HG03439 (cell line): Measurements from ENCODE around the gene FSD2.

ENCODE experiments used
- ATAC-seq: cut with Tn5 transposase; IDR thresholded peaks from one replicate; pipeline ENCODE4 v1.9.1; 2021; ENCODE audit warnings: mild to moderate bottlenecking, moderate library complexity; ENCODE audit not compliant: unreplicated experiment

Gene FSD2, protein sequence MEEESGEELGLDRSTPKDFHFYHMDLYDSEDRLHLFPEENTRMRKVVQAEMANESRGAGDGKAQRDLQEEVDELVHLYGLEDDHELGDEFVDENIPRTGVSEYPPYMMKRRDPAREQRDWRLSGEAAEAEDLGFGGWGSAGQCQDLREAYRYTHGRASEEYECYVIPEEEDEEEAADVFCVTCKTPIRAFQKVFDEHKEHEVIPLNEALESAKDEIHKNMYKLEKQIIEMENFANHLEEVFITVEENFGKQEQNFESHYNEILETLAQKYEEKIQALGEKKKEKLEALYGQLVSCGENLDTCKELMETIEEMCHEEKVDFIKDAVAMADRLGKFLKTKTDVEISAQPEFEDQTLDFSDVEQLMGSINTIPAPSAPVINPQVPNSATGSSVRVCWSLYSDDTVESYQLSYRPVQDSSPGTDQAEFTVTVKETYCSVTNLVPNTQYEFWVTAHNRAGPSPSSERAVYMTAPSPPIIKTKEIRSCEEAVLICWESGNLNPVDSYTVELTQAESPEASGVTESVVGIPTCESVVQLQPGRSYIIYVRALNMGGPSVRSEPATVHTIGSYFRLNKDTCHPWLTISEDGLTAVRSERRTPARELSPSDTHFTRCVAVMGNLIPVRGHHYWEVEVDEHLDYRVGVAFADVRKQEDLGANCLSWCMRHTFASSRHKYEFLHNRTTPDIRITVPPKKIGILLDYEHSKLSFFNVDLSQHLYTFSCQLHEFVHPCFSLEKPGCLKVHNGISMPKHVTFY

DNA sequence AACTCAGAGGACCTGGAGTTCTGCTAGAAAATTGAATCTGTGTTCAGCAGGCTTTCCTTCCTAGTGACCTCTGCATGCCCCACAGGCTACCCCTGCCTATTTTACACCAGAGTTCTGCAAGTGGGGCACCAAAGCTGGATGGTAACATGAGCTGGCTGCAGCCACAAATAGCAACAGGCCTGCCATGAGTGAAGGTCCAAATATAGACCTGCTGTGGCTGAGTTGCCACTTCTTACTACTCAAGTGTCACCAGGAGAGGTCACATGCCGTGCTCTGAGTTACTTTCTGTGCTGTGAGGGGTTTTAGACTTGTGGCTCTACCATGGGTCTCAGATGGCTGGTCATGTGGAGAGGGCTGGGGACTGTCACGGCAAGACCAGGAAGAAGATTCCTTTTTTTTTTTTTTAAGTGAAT is at the start of gene FSD2:
Gene FSD2, minus strand, starts transcription at position 76 of the 413 bp plus-strand sequence. CDS start 18,679 bp downstream, outside the sequence.
- ATAC-seq: peak; percentile 34

DNA sequence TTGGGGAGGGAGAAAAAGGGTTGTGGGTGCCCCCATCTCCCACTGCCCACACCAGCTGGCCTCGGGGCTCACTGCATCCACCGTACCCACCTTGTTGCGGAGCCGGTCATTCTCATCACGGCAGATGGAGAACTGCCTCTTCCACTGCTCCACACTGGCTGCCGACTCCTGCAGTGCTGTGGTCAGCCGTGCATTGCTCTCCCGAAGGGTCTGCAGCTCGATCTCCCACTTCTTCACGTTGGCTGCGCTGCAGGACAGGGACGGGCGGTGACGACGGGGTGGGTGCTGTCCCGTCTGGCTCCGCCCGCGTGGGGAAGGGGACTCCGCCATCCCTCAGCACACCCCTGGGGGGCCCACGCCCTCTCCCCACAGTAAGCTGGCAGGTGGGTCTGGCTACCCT is 48.7 kb upstream of the FSD2 start:
- no peak for ATAC-seq

DNA sequence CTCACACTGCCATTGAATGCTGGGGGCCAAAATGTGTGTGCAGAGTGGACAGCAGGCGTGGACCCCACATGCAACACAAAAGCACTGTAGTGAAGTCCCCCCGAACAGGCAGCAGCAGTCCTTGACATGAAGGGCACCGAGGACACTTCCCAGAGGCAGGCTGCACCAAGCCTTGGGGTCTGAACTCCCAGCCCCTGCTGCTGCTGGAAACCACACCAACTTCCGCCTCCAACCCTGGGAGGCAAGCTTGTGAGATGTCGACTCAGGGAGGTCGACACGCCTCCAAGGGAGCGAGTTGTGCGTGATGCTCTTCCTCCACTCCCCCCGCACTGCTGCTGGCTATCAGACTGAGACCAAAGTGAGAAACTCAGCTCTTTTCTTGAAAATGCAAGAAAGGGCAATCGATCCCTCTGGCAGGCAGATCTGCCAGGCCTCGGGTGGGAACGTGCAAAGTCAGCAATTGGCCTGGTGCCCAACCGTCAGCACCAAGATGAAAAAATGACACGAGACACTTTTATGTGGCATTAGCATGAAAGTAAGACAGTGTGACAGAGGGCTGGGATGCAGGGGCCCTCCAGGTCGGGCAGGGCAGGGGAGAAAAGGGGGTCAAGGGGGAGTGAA is 47.2 kb upstream of the FSD2 start:
- no peak for ATAC-seq

DNA sequence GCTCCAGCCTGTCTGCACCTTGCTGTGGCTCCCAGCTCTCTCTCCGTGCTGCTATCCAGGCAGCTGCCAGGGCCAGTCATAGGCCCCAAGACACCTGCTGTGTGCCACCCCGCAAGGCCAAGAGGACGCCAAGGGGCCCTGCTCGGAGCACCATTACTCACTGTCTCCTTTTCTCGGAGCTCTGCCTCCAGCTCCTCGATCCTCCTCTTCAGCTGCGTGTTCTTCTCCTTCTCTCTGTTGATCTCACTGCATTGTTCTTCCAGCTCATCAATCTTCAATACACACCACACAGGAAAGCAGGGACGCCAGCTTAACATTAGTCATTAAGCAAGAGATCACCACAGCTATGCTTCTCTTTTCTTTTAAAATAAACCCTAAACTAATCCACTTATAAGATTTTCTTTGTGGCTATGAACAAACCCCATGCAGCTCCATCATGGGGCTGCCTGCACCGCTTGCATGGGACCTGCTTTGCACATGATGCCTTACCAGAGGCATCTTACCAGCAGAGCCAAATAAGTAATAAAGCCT is 46.2 kb upstream of the FSD2 start:
- no peak for ATAC-seq

DNA sequence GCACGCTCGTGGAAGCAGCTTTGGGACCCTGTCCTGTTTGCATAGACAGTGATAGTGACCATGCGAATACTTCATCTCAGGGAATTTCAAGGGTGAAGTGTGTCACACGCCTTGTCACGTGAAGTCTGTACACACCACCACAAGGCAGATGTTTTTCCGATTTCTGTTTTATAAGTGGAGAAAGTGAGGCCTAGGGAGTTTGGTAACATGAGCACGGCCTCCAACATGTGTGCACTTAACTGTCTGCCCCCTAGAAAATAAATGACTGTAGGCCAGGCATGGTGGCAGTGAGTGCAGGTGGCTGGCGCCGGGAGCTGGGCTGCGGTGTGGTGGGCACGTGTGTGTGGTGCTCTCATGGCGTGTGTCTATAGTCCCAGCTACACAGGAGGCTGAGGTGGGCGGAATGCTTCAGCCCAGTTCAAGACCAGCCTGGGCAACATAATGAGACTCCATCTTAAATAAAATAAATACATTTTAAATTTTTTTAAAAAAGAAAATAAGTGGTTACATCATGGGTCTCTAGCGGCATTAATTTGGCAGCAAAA is 45.5 kb upstream of the FSD2 start:
- ATAC-seq: no peak

DNA sequence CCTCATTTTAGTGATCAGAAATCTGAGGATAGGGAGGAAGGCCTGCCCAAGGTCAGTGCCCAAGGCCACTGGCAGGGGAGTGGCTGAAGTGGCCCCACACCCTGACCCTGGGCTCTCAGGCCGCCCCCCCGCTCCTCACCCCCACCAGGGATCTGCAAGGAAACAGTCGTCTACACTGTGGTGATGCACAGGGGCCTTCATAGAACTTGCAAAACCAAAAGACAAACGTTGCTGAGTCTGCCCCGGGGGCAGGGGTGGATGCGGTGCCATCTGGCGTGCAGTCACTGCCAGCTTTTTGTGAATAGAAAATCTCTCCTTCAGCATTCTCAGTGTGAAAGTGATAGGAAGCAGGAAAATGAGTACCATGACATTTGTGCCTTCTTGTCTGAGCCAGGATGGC is 44.9 kb upstream of the FSD2 start:
- no peak for ATAC-seq

DNA sequence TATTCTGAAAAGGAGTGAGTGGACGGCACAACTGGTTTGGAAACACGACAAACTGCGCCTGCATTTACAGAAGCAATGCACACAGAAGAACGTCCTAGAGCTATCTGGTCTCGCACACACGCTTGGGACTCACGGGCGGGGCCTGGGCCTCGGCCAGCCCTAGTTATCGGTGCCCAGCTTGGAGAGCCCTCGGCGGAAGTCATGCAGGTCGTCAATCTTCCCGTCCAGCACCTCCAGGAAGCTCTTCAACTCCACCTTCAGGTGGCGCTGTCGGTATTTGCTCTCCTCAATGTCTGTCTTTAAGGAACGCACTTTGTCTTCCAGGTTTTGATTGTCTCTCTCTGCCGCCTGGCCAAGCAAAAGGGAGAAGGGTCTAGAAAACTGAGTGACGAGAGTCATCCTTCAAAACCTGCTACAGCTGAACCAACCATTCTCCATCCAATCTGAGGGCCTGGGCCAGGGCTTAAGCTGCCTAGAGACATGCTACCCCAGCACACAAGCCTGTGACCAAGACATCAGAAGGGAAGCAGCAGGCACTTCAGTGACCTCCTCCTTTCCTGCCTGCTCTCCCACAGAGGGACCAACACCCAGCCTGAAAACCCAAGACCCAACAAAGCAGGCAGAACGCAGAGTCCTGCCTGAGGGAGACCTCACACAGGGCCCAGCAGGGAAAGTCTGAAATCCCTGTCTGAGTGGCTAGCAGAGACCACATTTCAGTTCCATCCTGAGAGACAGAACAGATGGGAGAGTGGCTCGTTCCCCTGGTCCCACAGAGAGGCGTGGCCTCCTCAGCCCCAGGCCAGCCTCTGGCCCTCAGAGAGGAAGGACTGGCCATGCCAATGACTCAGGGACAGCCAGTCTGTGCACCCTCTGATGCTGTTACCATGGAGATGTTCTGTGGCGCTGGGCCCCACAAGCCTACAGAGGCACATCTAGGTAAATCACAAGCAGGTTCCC is 44.0 kb upstream of the FSD2 start:
- ATAC-seq: peak; percentile 47

DNA sequence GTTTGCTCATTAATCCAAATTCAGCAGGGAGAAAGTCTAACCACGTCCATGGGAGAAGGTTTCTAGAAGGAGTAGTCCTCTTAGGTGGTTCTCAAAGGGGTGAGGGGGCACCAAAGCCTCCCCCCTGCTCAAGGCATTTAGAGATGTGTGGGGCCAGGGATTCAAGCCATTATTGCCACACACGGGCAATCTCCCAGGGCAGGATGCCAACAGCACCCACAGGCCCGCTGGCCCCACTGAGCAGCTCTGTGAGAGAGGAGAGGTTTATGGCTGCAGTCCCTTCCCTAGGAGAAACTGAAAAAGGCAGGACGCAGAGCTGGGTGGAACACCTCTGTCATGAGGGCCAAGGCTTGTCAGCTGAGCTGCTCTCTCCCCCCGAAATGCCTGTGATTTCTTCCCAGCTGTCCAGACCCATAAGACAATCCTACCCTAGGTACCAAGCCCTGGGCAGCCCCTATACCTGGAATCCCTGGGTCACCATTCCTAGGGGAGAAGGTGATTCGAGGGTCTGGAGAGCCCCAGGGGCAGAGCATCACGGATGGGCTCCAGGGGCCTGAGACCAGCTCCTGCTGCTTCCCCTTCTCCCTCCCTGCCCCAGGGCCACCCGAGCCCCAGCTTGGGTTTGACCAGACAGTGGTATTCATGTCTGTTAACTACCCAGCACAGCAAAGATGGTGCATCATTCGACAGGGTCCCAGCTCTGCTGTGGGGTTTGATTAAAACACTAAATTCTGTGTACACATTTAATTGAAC is 42.5 kb upstream of the FSD2 start:
- ATAC-seq: no peak

DNA sequence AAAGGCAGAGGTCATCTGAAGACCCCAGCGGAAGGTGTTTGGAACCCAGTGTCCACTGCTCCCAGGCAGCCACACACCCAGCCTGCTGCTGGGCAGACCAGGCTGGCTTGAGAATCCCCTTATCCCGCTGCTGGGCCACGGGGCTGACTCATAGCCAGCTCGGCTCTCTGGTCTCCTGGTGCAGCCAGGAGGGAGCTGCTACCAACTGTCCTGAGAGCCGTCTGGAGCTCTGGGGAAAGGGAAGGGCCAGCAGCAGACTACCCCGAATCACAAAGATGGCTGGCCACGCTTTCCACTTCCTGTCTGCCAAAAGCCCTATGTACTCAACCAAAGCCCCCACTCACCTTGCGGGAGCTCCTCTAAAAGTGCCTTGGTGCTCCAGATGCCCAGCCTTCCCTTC is 41.8 kb upstream of the FSD2 start:
- no peak for ATAC-seq

DNA sequence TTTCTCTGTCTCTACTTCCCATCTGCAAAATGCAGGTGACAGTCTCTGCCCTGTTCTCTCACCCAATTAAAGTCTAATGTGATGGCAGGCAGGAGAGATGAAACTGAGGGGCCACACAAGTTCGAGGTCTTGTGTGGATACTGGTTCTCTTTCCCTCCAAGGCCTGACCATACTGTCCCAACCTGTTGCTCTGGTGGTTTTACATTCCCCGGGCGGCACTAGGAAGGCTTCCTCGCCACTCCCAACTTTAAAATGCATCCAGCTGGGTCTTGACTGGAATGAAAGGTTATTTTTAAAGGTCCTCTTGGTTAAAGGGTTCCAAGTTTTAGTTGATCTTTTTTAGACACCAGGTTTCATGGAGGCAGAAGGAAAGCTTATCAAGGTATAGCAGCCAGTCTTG is 40.8 kb upstream of the FSD2 start:
- ATAC-seq: no peak

DNA sequence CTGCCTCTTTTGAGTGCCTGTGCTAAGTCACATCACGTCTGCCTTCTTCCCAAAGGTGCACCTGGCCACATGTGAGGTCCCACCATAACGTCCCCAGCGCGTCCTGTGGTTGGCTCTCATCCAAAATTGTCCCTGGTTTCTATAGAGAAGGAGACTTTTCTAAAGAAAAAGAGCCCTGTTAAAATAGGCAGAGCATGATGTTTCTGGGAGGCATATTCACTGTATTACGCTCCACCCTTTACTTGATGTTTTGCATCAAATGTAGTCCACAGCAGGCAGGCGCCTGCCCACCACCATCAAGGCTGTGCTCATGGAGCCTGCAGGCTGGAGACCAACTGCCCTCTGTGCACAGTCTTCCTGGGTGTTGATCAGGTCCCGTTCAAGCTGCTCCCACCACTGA is 39.8 kb upstream of the FSD2 start:
- no peak for ATAC-seq

DNA sequence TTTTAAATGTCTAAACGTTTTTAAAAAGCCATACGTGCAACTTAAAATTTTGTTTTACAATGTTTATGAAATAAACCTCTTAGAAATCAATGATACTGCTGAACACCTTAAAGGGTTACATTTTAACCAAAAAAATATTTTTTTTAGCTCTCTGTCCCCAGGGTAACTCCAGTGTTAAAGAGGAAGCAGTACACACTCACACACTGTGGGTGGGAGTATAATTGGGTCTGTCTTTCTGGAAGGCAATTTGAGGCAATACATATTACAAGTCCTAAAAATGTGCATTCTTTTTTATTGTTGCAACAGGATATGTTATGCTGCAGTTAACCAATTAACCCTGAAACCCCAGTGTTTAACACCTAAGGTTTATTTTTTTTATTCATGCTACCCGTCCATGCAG is 37.7 kb upstream of the FSD2 start:
- no peak for ATAC-seq

DNA sequence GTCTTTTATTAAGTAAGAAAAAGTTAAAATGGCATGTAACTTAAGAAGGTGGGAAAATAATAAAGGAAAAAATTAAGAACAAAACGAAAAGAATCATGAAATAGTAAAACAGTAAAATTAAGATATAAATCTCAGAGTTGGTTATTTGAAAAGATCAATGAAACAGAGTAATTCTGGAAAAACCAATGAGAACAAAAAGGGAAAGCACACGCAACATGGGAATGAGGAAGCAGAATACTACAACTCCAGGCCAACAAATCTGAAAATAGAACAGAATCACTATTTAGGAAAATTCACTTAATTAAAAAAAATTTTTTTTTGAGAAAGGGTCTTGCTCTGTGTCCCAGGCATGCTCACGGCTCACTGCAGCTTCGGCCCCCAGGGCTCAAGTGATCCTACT is 34.3 kb upstream of the FSD2 start:
- no peak for ATAC-seq

DNA sequence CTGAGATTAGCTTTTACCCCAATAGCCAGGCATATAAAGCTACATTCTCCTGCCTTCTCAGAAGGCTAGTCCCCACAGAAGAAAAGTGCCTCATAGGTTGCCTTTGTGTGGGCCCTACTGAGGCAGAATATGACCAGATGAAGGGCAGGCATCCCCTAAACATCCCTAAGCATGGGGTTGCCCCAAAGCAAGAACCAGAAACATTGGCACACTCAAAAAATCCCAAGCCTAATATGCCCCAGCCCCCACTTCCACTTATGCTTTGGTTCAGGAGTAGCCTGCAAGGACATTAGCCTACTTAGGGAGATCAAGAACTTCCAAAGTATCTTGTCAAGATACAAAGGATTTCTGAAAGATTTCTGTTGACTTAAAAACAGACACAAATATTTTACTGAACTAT is 33.3 kb upstream of the FSD2 start:
- no peak for ATAC-seq

DNA sequence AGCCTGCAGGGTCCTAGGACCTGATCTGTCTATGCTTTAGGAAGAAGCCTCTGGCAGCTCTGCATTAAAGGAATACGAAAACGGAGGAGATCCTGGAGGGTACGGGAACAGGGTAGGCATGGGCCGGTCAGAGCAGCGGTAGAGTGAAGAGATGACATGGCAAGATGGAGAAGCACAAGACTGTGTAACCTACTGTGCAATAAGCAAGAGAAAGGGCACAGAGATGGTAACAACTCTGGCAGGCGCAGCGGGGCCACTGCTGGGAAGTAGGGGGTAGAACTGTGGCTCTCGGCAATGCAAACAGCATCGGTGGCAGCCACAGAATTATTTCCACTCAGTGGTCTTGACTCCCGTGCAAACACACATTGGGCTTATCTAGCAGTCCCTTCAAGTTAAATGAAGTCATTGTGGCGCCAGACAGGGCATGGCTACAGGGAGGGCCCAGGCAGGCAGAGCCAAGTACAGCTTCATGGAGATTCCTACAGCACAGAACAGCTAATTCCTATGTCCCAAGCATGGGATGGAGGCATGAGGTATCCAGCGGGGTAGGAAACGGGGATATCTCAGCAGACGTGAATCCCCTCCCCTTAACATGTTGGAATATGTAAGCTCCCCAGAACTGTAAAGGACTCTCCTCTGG is 32.3 kb upstream of the FSD2 start:
- no peak for ATAC-seq

DNA sequence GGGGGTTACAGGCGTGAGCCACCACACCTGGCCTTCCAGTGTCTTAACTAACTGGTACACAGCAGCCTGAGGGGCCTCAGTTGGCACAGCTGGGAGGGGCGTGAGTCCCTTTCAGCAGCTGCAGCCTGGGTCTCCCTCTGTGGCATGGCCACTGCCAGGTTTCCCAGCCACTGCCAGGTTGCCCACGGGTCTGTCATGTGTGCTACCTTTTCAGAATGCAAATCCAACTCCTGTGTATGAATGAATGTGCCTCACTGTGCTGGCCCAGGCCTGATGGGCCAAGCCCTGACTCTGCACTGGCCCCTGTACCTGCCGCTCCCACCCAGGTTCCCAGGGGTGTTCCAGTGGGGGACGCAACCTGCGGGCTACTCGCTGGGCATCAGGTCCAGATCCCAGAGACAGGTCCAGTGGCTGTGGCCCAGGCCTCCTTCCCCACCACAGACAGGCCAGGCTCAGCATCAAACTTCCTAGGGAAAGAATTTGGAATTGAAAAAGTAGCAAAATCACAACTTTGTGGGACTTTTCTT is 29.6 kb upstream of the FSD2 start:
- no peak for ATAC-seq

DNA sequence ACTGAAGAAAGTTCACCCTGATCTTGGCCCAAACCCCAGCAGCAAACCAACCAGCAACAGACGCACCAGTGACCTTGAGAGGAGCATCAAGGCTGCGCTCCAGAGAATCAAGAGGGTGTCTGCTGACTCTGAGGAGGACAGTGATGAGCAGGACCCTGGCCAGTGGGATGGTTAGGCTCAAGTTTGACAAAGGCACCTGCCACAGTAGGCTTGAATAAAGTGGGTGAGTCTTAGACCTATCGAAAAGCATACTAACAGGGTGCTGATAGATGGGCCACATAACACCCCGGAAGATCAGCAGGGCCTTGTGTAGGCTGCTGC is 27.5 kb upstream of the FSD2 start:
- no peak for ATAC-seq

DNA sequence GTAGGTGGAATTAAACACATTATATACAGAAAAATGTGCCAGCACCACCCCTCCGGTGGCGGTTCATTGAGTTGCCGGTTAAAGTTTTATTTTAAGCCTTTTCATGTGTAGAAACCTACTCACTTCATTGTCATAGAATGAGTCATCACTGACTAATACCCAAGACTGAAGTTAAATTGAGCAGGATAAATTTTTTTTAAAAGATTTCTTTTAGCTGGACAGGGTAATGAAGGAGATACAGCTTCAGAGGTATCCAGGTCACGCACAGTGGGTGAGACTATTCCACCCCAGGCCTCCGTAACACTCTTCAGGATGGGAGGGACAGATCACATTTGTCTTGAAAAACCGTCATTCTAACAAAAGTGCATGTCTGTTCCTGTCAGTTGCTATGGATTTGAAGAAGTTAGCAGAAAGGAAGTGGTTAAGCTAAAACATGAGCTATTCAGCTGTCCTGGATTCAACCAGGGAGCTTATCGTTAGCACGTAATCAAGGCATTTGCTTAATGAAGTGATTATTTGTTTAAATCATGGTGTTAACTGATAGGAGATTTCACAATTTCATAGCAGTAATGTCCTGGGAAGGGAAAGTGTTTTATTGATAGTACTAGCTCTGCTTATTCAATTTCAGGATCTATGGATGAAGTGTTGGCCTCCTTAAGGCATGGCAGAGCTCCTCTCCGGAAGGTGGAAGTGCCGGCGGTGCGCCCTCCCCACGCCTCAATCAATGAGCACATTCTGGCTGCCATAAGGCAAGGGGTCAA is 26.9 kb upstream of the FSD2 start:
- ATAC-seq: peak; percentile 85
